Neural progenitor cell (in vitro differentiated cells): Measurements from ENCODE around the gene TCF25. TPM values are rescaled to one million over a fixed set of nuclear protein-coding genes. Genes with fewer than 3 reads are reported as not detected.

Source experiments
- DNase-seq: peaks from one replicate; pipeline ENCODE4 v3.0.0-alpha.2; 2016; ENCODE audit warnings: low spot score
- H2AFZ ChIP-seq: fragments of 200-600 bp; sonication (generic); replicated peaks from 2 replicates; pipeline ENCODE4 v1.6.1; 2016; ENCODE audit warnings: antibody characterized with exemption
- H3F3A ChIP-seq: fragments of 200-600 bp; sonication (generic); 2 replicates; pipeline ENCODE4 v1.6.1; 2016; ENCODE audit warnings: antibody characterized with exemption, low read depth
- H3K27ac ChIP-seq: fragments of 200-600 bp; sonication (generic); 2 replicates; pipeline ENCODE4 v1.5.1; 2016; ENCODE audit warnings: mild to moderate bottlenecking
- H3K27me3 ChIP-seq: fragments of 200-600 bp; sonication (generic); 2 replicates; pipeline ENCODE4 v1.6.1; 2016; ENCODE audit warnings: mild to moderate bottlenecking, moderate library complexity
- H3K36me3 ChIP-seq: fragments of 200-600 bp; sonication (generic); 2 replicates; pipeline ENCODE4 v1.5.1; 2016
- H3K4me1 ChIP-seq: fragments of 200-600 bp; sonication (generic); 2 replicates; pipeline ENCODE4 v1.6.1; 2016; ENCODE audit warnings: mixed run types
- H3K4me2 ChIP-seq: fragments of 200-600 bp; sonication (generic); 2 replicates; pipeline ENCODE4 v1.6.1; 2016
- H3K4me3 ChIP-seq: fragments of 200-600 bp; sonication (generic); 2 replicates; pipeline ENCODE4 v1.5.1; 2016
- H3K79me2 ChIP-seq: fragments of 200-600 bp; sonication (generic); 2 replicates; pipeline ENCODE4 v1.6.1; 2016; ENCODE audit warnings: low read depth
- H3K9ac ChIP-seq: fragments of 200-600 bp; sonication (generic); 2 replicates; pipeline ENCODE4 v1.6.1; 2016
- H3K9me3 ChIP-seq: fragments of 200-600 bp; sonication (generic); 2 replicates; pipeline ENCODE4 v1.5.1; 2016; ENCODE audit warnings: low read depth
- H4K20me1 ChIP-seq: fragments of 200-600 bp; sonication (generic); 2 replicates; pipeline ENCODE4 v1.6.1; 2016; ENCODE audit warnings: low read depth
- H3K27ac Mint-ChIP-seq: 3 replicates; pipeline ENCODE4 v1.8.0; 2021; ENCODE audit warnings: mixed read lengths
- H3K27me3 Mint-ChIP-seq: 2 replicates; pipeline ENCODE4 v1.8.0; 2022; ENCODE audit warnings: low read depth, mild to moderate bottlenecking, inconsistent platforms, moderate library complexity, mixed read lengths; ENCODE audit not compliant: insufficient read depth
- H3K36me3 Mint-ChIP-seq: 3 replicates; pipeline ENCODE4 v1.8.0; 2021; ENCODE audit warnings: mixed read lengths
- H3K4me1 Mint-ChIP-seq: 3 replicates; pipeline ENCODE4 v1.8.0; 2021; ENCODE audit warnings: mixed read lengths
- H3K4me3 Mint-ChIP-seq: 3 replicates; pipeline ENCODE4 v1.8.0; 2021; ENCODE audit warnings: mild to moderate bottlenecking, moderate library complexity, mixed read lengths
- H3K9me3 Mint-ChIP-seq: 3 replicates; pipeline ENCODE4 v1.8.0; 2020; ENCODE audit warnings: mixed read lengths
- EZH2 ChIP-seq: fragments of 200-600 bp; sonication (generic); IDR thresholded peaks from 2 replicates; pipeline ENCODE4 v1.6.1; 2017; ENCODE audit warnings: antibody characterized with exemption, mild to moderate bottlenecking, moderate library complexity
- EZH2phosphoT487 ChIP-seq: fragments of 200-600 bp; sonication (generic); IDR thresholded peaks from 2 replicates; pipeline ENCODE4 v1.6.1; 2017; ENCODE audit warnings: antibody characterized with exemption
- total RNA-seq: library from RNA; depleted of rRNA; stranded (reverse); fragments of >200 nt; gene quantifications from 2 replicates; pipeline ENCODE4 v1.2.3, GENCODE V29; 2015; ENCODE audit warnings: low replicate concordance
- TF ChIP-seq, protein P1 (sequence below): fragments of 200-600 bp; sonication (generic); IDR thresholded peaks from 2 replicates; pipeline ENCODE4 v1.5.1; 2017; ENCODE audit warnings: antibody characterized with exemption, mild to moderate bottlenecking

The TCF25 gene
- total RNA-seq, 1 donor from 2014 or later = 95.6 TPM

GRCh38 chr16:89847051-89847939 is 26.1 kb upstream of the TCF25 start:
- Histone ChIP-seq H3K79me2 (no peaks in the 10 kb centered on the region), H3K4me2 (no peak overlapping the region), H3K4me3 (no peak overlapping the region), H3F3A (no peaks in the 10 kb centered on the region), H3K4me1 (no peaks in the 10 kb centered on the region), H3K27ac (no peak overlapping the region), H3K9ac (no peak overlapping the region), H3K36me3 (no peaks in the 10 kb centered on the region), H3K9me3 (no peaks in the 10 kb centered on the region), H2AFZ (no peak overlapping the region), H4K20me1 (no peaks in the 10 kb centered on the region), H3K27me3 (no peaks in the 10 kb centered on the region)
- Mint-ChIP-seq H3K4me3 (no peak overlapping the region), H3K9me3 (no peaks in the 10 kb centered on the region), H3K27me3 (peaks cover 4% of the 10 kb centered on the region), H3K36me3 (peaks cover 4% of the 10 kb centered on the region), H3K27ac (no peak overlapping the region), H3K4me1 (peaks cover 4% of the 10 kb centered on the region)
- no peak for DNase-seq
- TF ChIP-seq EZH2 (no peak), EZH2phosphoT487 (no peak)
- TF ChIP-seq, protein P1, sequence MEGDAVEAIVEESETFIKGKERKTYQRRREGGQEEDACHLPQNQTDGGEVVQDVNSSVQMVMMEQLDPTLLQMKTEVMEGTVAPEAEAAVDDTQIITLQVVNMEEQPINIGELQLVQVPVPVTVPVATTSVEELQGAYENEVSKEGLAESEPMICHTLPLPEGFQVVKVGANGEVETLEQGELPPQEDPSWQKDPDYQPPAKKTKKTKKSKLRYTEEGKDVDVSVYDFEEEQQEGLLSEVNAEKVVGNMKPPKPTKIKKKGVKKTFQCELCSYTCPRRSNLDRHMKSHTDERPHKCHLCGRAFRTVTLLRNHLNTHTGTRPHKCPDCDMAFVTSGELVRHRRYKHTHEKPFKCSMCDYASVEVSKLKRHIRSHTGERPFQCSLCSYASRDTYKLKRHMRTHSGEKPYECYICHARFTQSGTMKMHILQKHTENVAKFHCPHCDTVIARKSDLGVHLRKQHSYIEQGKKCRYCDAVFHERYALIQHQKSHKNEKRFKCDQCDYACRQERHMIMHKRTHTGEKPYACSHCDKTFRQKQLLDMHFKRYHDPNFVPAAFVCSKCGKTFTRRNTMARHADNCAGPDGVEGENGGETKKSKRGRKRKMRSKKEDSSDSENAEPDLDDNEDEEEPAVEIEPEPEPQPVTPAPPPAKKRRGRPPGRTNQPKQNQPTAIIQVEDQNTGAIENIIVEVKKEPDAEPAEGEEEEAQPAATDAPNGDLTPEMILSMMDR = no peak

- H3K27me3 Mint-ChIP-seq = peaks cover 4% of the 10 kb centered on the region
- no peaks in the 10 kb centered on the region for H3F3A ChIP-seq
- H3K9ac ChIP-seq = no peak overlapping the region
- H3K4me3 ChIP-seq = no peak overlapping the region
- H3K4me1 ChIP-seq = no peaks in the 10 kb centered on the region
- no peak overlapping the region for H2AFZ ChIP-seq
- no peak overlapping the region for H3K27ac Mint-ChIP-seq
- H3K9me3 Mint-ChIP-seq = no peaks in the 10 kb centered on the region
- TF ChIP-seq EZH2 (no peak), EZH2phosphoT487 (no peak)
- TF ChIP-seq, protein P1 = no peak
- no peaks in the 10 kb centered on the region for H3K4me1 Mint-ChIP-seq
- H3K36me3 Mint-ChIP-seq = peaks cover 4% of the 10 kb centered on the region
- no peak overlapping the region for H3K4me3 Mint-ChIP-seq
- no peaks in the 10 kb centered on the region for H4K20me1 ChIP-seq
- H3K9me3 ChIP-seq = no peaks in the 10 kb centered on the region
- DNase-seq = no peak
- no peaks in the 10 kb centered on the region for H3K36me3 ChIP-seq
- no peaks in the 10 kb centered on the region for H3K27me3 ChIP-seq
- H3K79me2 ChIP-seq = no peaks in the 10 kb centered on the region
- no peak overlapping the region for H3K4me2 ChIP-seq
- H3K27ac ChIP-seq = no peak overlapping the region
These were observed 25.5 kb upstream of the TCF25 start for GRCh38 chr16:89847940-89848297.

- Mint-ChIP-seq H3K4me1 (no peaks in the 10 kb centered on the region), H3K27ac (no peak overlapping the region), H3K9me3 (no peaks in the 10 kb centered on the region), H3K27me3 (peaks cover 4% of the 10 kb centered on the region), H3K4me3 (no peak overlapping the region), H3K36me3 (peaks cover 4% of the 10 kb centered on the region)
- Histone ChIP-seq H3K9me3 (no peaks in the 10 kb centered on the region), H3F3A (no peaks in the 10 kb centered on the region), H3K4me2 (no peak overlapping the region), H3K79me2 (no peaks in the 10 kb centered on the region), H4K20me1 (no peaks in the 10 kb centered on the region), H3K9ac (no peak overlapping the region), H3K27me3 (no peaks in the 10 kb centered on the region), H3K27ac (no peak overlapping the region), H3K4me1 (no peaks in the 10 kb centered on the region), H2AFZ (no peak overlapping the region), H3K4me3 (no peak overlapping the region), H3K36me3 (no peaks in the 10 kb centered on the region)
- no peak for DNase-seq
- TF ChIP-seq, protein P1 = no peak
- TF ChIP-seq EZH2phosphoT487 = no peak
- TF ChIP-seq EZH2 = no peak
These were observed 24.4 kb upstream of the TCF25 start for GRCh38 chr16:89848974-89849373.
